ENCODE data around the gene TMEM258.
A peak's percentile ranks its signal among the peaks of the same experiment; 100 is the strongest.

The TMEM258 gene

GRCh38 chr11:61829806-61830205, 37.4 kb upstream of the TMEM258 start:
- Mint-ChIP-seq H3K4me1 (ENCODE audit: low read depth) (peaks cover 24% of the 10 kb centered on the region), H3K36me3 (peaks cover 2% of the 10 kb centered on the region), H3K27ac (no peak overlapping the region), H3K27me3 (peaks cover 23% of the 10 kb centered on the region), H3K4me3 (peak overlapping the region; percentile 54), H3K9me3 (ENCODE audit: low read depth) (no peaks in the 10 kb centered on the region)

GRCh38 chr11:61828629-61829407, 36.4 kb upstream of the TMEM258 start:
- Mint-ChIP-seq H3K4me1 (ENCODE audit: low read depth) (peaks cover 18% of the 10 kb centered on the region), H3K27ac (no peak overlapping the region), H3K9me3 (ENCODE audit: low read depth) (no peaks in the 10 kb centered on the region), H3K4me3 (peak overlapping the region; percentile 77), H3K27me3 (peaks cover 23% of the 10 kb centered on the region), H3K36me3 (peaks cover 2% of the 10 kb centered on the region)

- Mint-ChIP-seq H3K9me3 (ENCODE audit: low read depth) (no peaks in the 10 kb centered on the region), H3K4me1 (ENCODE audit: low read depth) (peaks cover 13% of the 10 kb centered on the region), H3K4me3 (peak overlapping the region; percentile 77), H3K27ac (no peak overlapping the region), H3K36me3 (no peaks in the 10 kb centered on the region), H3K27me3 (peaks cover 19% of the 10 kb centered on the region)
Observed at GRCh38 chr11:61828379-61828628, 35.9 kb upstream of the TMEM258 start.

GRCh38 chr11:61827571-61828378, 35.4 kb upstream of the TMEM258 start, which contains the start of gene FADS2:
TSS of gene FADS2 (plus strand) at chr11:61828300. CDS start at chr11:61828391, 91 bp downstream.
- no peaks in the 10 kb centered on the region for H3K36me3 Mint-ChIP-seq
- H3K4me3 Mint-ChIP-seq = peak within 1 kb of the TSS; percentile 77
- H3K27ac Mint-ChIP-seq = peak within 1 kb of the TSS; percentile 16
- no peaks in the 10 kb centered on the region for H3K9me3 Mint-ChIP-seq (ENCODE audit: low read depth)
- peaks cover 19% of the 10 kb centered on the region for H3K27me3 Mint-ChIP-seq
- H3K4me1 Mint-ChIP-seq (ENCODE audit: low read depth) = peaks cover 13% of the 10 kb centered on the region

GRCh38 chr11:61826930-61827570, 34.7 kb upstream of the TMEM258 start:
- H3K4me1 Mint-ChIP-seq (ENCODE audit: low read depth) = peaks cover 13% of the 10 kb centered on the region
- no peaks in the 10 kb centered on the region for H3K36me3 Mint-ChIP-seq
- peak overlapping the region; percentile 16 for H3K27ac Mint-ChIP-seq
- H3K9me3 Mint-ChIP-seq (ENCODE audit: low read depth) = no peaks in the 10 kb centered on the region
- H3K4me3 Mint-ChIP-seq = peak overlapping the region; percentile 76
- peaks cover 19% of the 10 kb centered on the region for H3K27me3 Mint-ChIP-seq

- H3K27me3 Mint-ChIP-seq = peaks cover 2% of the 10 kb centered on the region
- H3K4me1 Mint-ChIP-seq (ENCODE audit: low read depth) = peaks cover 8% of the 10 kb centered on the region
- H3K4me3 Mint-ChIP-seq = no peak overlapping the region
- H3K36me3 Mint-ChIP-seq = no peaks in the 10 kb centered on the region
- no peaks in the 10 kb centered on the region for H3K9me3 Mint-ChIP-seq (ENCODE audit: low read depth)
- H3K27ac Mint-ChIP-seq = no peak overlapping the region
Observed at GRCh38 chr11:61820174-61820573, 27.8 kb upstream of the TMEM258 start.

- H3K36me3 Mint-ChIP-seq = peaks cover 4% of the 10 kb centered on the region
- peaks cover 12% of the 10 kb centered on the region for H3K4me1 Mint-ChIP-seq (ENCODE audit: low read depth)
- H3K27ac Mint-ChIP-seq = no peak overlapping the region
Observed at GRCh38 chr11:61817471-61818202, 25.2 kb upstream of the TMEM258 start.

GRCh38 chr11:61816736-61817455, 24.5 kb upstream of the TMEM258 start, which contains the start of gene FADS1:
TSS of gene FADS1 (minus strand) at chr11:61817003. CDS start at chr11:61816929, 74 bp downstream.
- Mint-ChIP-seq H3K27ac (no peak within 1 kb of the TSS), H3K9me3 (ENCODE audit: low read depth) (no peaks in the 10 kb centered on the region), H3K27me3 (peaks cover 13% of the 10 kb centered on the region), H3K4me1 (ENCODE audit: low read depth) (peaks cover 12% of the 10 kb centered on the region), H3K36me3 (peaks cover 4% of the 10 kb centered on the region), H3K4me3 (peak within 1 kb of the TSS; percentile 91)

More at GRCh38 chr11:61817471-61818202, 25.2 kb upstream of the TMEM258 start:
- H3K4me3 Mint-ChIP-seq = peak overlapping the region; percentile 76
- H3K9me3 Mint-ChIP-seq (ENCODE audit: low read depth) = no peaks in the 10 kb centered on the region
- peaks cover 13% of the 10 kb centered on the region for H3K27me3 Mint-ChIP-seq

GRCh38 chr11:61815790-61816735, 23.7 kb upstream of the TMEM258 start:
- H3K4me1 Mint-ChIP-seq (ENCODE audit: low read depth) = peaks cover 12% of the 10 kb centered on the region
- H3K27me3 Mint-ChIP-seq = peaks cover 13% of the 10 kb centered on the region
- peak overlapping the region; percentile 91 for H3K4me3 Mint-ChIP-seq
- no peaks in the 10 kb centered on the region for H3K9me3 Mint-ChIP-seq (ENCODE audit: low read depth)
- peaks cover 4% of the 10 kb centered on the region for H3K36me3 Mint-ChIP-seq
- H3K27ac Mint-ChIP-seq = no peak overlapping the region

GRCh38 chr11:61814958-61815789, 22.8 kb upstream of the TMEM258 start:
- Mint-ChIP-seq H3K9me3 (ENCODE audit: low read depth) (no peaks in the 10 kb centered on the region), H3K4me1 (ENCODE audit: low read depth) (peaks cover 12% of the 10 kb centered on the region), H3K4me3 (peak overlapping the region; percentile 91), H3K27me3 (peaks cover 13% of the 10 kb centered on the region), H3K27ac (no peak overlapping the region), H3K36me3 (peaks cover 4% of the 10 kb centered on the region)

GRCh38 chr11:61814247-61814957, 22.0 kb upstream of the TMEM258 start:
- peak overlapping the region; percentile 91 for H3K4me3 Mint-ChIP-seq
- peaks cover 4% of the 10 kb centered on the region for H3K36me3 Mint-ChIP-seq
- H3K27ac Mint-ChIP-seq = no peak overlapping the region
- H3K27me3 Mint-ChIP-seq = peaks cover 13% of the 10 kb centered on the region
- H3K4me1 Mint-ChIP-seq (ENCODE audit: low read depth) = peaks cover 12% of the 10 kb centered on the region
- no peaks in the 10 kb centered on the region for H3K9me3 Mint-ChIP-seq (ENCODE audit: low read depth)

Data from activated naive CD8-positive, alpha-beta T cell (primary cell).